B cell (primary cell): ENCODE results near the gene MAPRE2. TPM values are rescaled to one million over a fixed set of nuclear protein-coding genes. Genes with fewer than 3 reads are reported as not detected.

ENCODE experiments used
- ATAC-seq: fragments of 200-7000 bp; cut with Tn5 transposase; one replicate; pipeline ENCODE4 v1.10.0; 2021; ENCODE audit warnings: low read depth, mild to moderate bottlenecking, moderate number of reproducible peaks, moderate library complexity
- CTCF ChIA-PET: fragments of 350-600 bp; sonication (Branson Sonifier 250); formaldehyde crosslinking; loops from one replicate; lab custom pipeline; 2021; ENCODE audit warnings: antibody characterized with exemption, inconsistent platforms; lab: Charles Lee
- POLR2A ChIA-PET: fragments of 350-600 bp; sonication (Branson Sonifier 250); formaldehyde crosslinking; loops from one replicate; lab custom pipeline; 2021; ENCODE audit warnings: antibody characterized with exemption; lab: Charles Lee
- DNase-seq: peaks from one replicate; pipeline ENCODE4 v3.0.0; 2013
- H2AFZ ChIP-seq: 2 replicates; pipeline ENCODE4 v1.6.1; 2012; ENCODE audit warnings: mild to moderate bottlenecking, low read depth, low read length; ENCODE audit not compliant: insufficient read depth, poor library complexity, severe bottlenecking
- H3K27ac ChIP-seq, 2 donors: 1 replicate in 1 of 2; 2 replicates in 1 of 2; pipeline ENCODE4 v1.5.1; 2012 to 2013; ENCODE audit warnings: low read length in 2 of 2, mild to moderate bottlenecking in 2 of 2, moderate library complexity in 1 of 2
- H3K27me3 ChIP-seq, 4 experiments: fragments of 200-600 bp in 1 of 4; sonication (generic) in 1 of 4; replicated peaks in 1 of 4; 1 replicate in 2 of 4; 2 replicates in 2 of 4; pipeline versions ENCODE4 v1.6.1 to v1.7.0; 2013 to 2016; ENCODE audit warnings: low read length in 3 of 4, mild to moderate bottlenecking in 2 of 4, mixed read lengths in 1 of 4, moderate library complexity in 1 of 4; ENCODE audit not compliant: insufficient read depth in 4 of 4, control insufficient read depth in 3 of 4; ENCODE audit errors: control extremely low read depth in 1 of 4
- H3K36me3 ChIP-seq, 2 experiments: replicated peaks in 1 of 2; 1 replicate in 1 of 2; 2 replicates in 1 of 2; pipeline versions ENCODE4 v1.6.1 to v1.7.1; 2013; ENCODE audit warnings: low read length in 1 of 2; ENCODE audit not compliant: insufficient read depth in 2 of 2, control insufficient read depth in 1 of 2; ENCODE audit errors: control extremely low read depth in 1 of 2, extremely low read depth in 1 of 2
- H3K4me1 ChIP-seq, 2 donors: fragments of 200-600 bp in 1 of 2; sonication (generic) in 1 of 2; 1 replicate in 1 of 2; 2 replicates in 1 of 2; pipeline versions ENCODE4 v1.5.1 to v1.6.1; 2013 to 2017; ENCODE audit warnings: low read length in 2 of 2; ENCODE audit not compliant: control insufficient read depth in 2 of 2, insufficient read depth in 2 of 2
- H3K4me2 ChIP-seq: replicated peaks from 2 replicates; pipeline ENCODE3; 2012; ENCODE audit warnings: mild to moderate bottlenecking, low read depth, low read length; ENCODE audit not compliant: poor library complexity, severe bottlenecking
- H3K4me3 ChIP-seq, 5 experiments: fragments of 200-600 bp in 1 of 5; sonication (generic) in 1 of 5; 1 replicate in 3 of 5; 2 replicates in 2 of 5; pipeline versions ENCODE4 v1.5.1 to v1.7.0; 2011 to 2016; ENCODE audit warnings: low read length in 4 of 5, mild to moderate bottlenecking in 4 of 5, low read depth in 2 of 5, control low read depth in 1 of 5, moderate library complexity in 1 of 5; ENCODE audit not compliant: insufficient read depth in 1 of 5; ENCODE audit errors: control extremely low read depth in 1 of 5, extremely low read depth in 1 of 5
- H3K79me2 ChIP-seq: fragments of 200-600 bp; sonication (generic); one replicate; pipeline ENCODE4 v1.6.0; 2016; ENCODE audit warnings: low read length; ENCODE audit not compliant: control insufficient read depth, insufficient read depth
- H3K9ac ChIP-seq: fragments of 200-600 bp; sonication (generic); 2 replicates; pipeline ENCODE4 v1.6.1; 2017; ENCODE audit warnings: mild to moderate bottlenecking, low read length, moderate library complexity
- H3K9me3 ChIP-seq, 3 donors: one replicate each; pipeline versions ENCODE4 v1.6.1 to v1.7.1; 2013; ENCODE audit warnings: low read length in 2 of 3; ENCODE audit not compliant: control insufficient read depth in 2 of 3, insufficient read depth in 1 of 3; ENCODE audit errors: control extremely low read depth in 1 of 3
- H4K20me1 ChIP-seq: 2 replicates; pipeline ENCODE4 v1.6.0; 2012; ENCODE audit warnings: mild to moderate bottlenecking, low read length; ENCODE audit not compliant: insufficient read depth, control insufficient read depth, poor library complexity, severe bottlenecking
- H3K27ac Mint-ChIP-seq: one replicate; pipeline ENCODE4 v1.8.0; 2021; ENCODE audit warnings: mixed read lengths
- H3K27me3 Mint-ChIP-seq: one replicate; pipeline ENCODE4 v1.8.0; 2021; ENCODE audit warnings: mixed read lengths
- H3K4me1 Mint-ChIP-seq: one replicate; pipeline ENCODE4 v1.8.0; 2021; ENCODE audit warnings: mixed read lengths
- H3K4me3 Mint-ChIP-seq: one replicate; pipeline ENCODE4 v1.8.0; 2021; ENCODE audit warnings: mixed read lengths
- H3K9me3 Mint-ChIP-seq: one replicate; pipeline ENCODE4 v1.8.0; 2022; ENCODE audit warnings: mixed read lengths; ENCODE audit not compliant: insufficient read depth
- EZH2 ChIP-seq: IDR thresholded peaks from 2 replicates; pipeline ENCODE4 v1.6.1; 2012; ENCODE audit warnings: borderline replicate concordance, low read depth, mild to moderate bottlenecking, moderate library complexity, low read length; ENCODE audit not compliant: insufficient read depth, poor library complexity, severe bottlenecking
- WGBS: methylation state at CpG from one replicate; pipeline ENCODE4 v1.1.5; 2013; ENCODE audit warnings: missing lambda C conversion rate; ENCODE audit not compliant: insufficient coverage; 5-methylcytosine and 5-hydroxymethylcytosine counted together
- intact Hi-C: fragments of 100-400 bp; cut with micrococcal nuclease; formaldehyde crosslinking; loops from one replicate; pipeline ENCODE4 v1.10.0; 2022
- polyA plus RNA-seq: library from polyadenylated mRNA; depleted of rRNA; stranded (reverse); fragments of >200 nt; gene quantifications from 2 replicates; pipeline ENCODE4 v1.2.3, GENCODE V29; 2012
- total RNA-seq, 2 donors: library from RNA; stranded (reverse); fragments of 120-200 nt in 1 of 2; gene quantifications; 1 replicate in 1 of 2; 2 replicates in 1 of 2; pipeline versions ENCODE4 v1.2.3 to v1.2.4, GENCODE V29; 2013 to 2022
- TF ChIP-seq, protein P1 (sequence below): fragments of 200-600 bp; IDR thresholded peaks from one replicate; pipeline ENCODE4 v1.8.0; 2022; ENCODE audit warnings: antibody characterized with exemption, mild to moderate bottlenecking

The MAPRE2 gene
- total and polyA plus RNA-seq, 2 donors (not counting 1 experiment from before 2014, with no cell fraction given) = 36.7 to 63.3 TPM

DNA sequence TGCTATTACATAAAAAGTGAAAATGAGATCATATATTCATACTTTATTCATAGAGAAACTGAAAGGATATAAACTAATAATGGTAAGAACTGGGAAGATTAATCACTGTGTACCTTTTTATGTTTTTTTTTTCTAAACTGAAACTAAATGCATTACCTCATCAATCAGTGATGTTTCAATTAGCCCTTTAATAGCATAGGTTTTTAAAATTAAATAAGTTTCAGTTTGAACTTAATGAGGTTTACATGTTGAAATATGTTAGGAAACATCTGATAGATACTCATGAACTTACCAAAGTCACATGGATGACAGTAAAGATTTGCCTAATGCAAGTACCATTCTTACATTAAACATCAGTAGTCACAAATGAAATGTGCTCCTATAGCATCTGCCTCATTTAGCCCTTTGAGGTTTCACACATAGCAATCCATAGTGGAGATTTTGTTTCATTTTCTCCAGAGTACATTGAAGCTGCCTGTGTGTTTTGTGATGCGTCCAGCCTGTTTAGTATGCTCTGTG lies 8.9 kb downstream of the MAPRE2 start:
- no peak overlapping the region for H2AFZ ChIP-seq
- peaks cover 50 to 55% of the 10 kb centered on the region in 2 donors for H3K4me1 ChIP-seq
- Mint-ChIP-seq H3K27me3 (no peaks in the 10 kb centered on the region), H3K9me3 (no peaks in the 10 kb centered on the region), H3K4me3 (peak overlapping the region; percentile 83), H3K27ac (peak overlapping the region; percentile 88), H3K4me1 (peaks cover 79% of the 10 kb centered on the region)
- H3K9me3 ChIP-seq = peaks cover 0 to 4% (median 0%) of the 10 kb centered on the region in 3 donors
- ATAC-seq (peak; percentile 31), DNase-seq (no peak)
- peak overlapping the region; percentile 80 for H3K4me2 ChIP-seq
- H3K9ac ChIP-seq = peak overlapping the region; percentile 57
- ChIA-PET POLR2A (interaction anchor here (1.4 to 1.8 kb wide), 2 partner anchors 9 to 10 kb away, joined by 3 to 6 read pairs; partner anchors contain the start of gene MAPRE2), CTCF (interaction anchor here (0.6 to 3.6 kb wide), 6 partner anchors 9 to 152 kb away, joined by 3 to 36 read pairs (median 8); partner anchors contain the start of gene MAPRE2)
- no peaks in the 10 kb centered on the region for H3K27me3 ChIP-seq
- H3K4me3 ChIP-seq = peak overlapping the region in 3 of 5 experiments; percentile 21 to 57 (median 27)
- TF ChIP-seq, protein P1, sequence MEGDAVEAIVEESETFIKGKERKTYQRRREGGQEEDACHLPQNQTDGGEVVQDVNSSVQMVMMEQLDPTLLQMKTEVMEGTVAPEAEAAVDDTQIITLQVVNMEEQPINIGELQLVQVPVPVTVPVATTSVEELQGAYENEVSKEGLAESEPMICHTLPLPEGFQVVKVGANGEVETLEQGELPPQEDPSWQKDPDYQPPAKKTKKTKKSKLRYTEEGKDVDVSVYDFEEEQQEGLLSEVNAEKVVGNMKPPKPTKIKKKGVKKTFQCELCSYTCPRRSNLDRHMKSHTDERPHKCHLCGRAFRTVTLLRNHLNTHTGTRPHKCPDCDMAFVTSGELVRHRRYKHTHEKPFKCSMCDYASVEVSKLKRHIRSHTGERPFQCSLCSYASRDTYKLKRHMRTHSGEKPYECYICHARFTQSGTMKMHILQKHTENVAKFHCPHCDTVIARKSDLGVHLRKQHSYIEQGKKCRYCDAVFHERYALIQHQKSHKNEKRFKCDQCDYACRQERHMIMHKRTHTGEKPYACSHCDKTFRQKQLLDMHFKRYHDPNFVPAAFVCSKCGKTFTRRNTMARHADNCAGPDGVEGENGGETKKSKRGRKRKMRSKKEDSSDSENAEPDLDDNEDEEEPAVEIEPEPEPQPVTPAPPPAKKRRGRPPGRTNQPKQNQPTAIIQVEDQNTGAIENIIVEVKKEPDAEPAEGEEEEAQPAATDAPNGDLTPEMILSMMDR = no peak
- no peak for TF ChIP-seq EZH2
- intact Hi-C loops = loop anchor here (1.0 to 5.0 kb wide), 3 partner anchors 9 to 37 kb away; partner anchors contain the start of gene MAPRE2
- peaks cover 14% of the 10 kb centered on the region for H4K20me1 ChIP-seq
- peaks cover 95% of the 10 kb centered on the region for H3K79me2 ChIP-seq
- WGBS = no CpG with 5 or more reads among the region's 1 CpG
- H3K36me3 ChIP-seq = peaks cover 0 to 1% of the 10 kb centered on the region in 2 experiments
- peak overlapping the region; percentile 85 to 87 for H3K27ac ChIP-seq

DNA sequence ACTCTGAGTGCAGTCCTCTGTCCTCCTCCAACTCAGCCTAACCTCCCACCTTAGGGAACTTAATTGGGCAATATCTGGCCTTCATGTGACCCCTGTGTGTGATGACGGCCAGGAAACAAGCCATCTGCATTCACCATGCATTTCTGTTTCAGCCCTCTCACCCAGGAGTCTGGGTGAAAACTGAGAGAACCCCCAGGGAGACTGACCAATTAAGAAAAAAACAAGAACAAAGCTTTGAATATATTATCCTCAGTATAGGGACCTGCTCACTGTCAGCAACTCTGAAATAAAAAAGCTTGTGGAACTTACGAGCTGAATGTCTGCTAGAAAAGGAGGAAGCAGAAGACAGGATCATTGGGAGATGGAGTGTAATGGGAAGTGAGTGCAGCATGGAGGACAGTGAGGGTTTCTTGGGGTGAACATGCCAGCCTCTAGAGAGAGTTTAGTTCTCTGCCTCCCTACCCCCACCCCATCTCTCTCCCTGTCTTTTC lies 9.5 kb downstream of the MAPRE2 start:
- H2AFZ ChIP-seq = no peak overlapping the region
- H3K9me3 Mint-ChIP-seq = no peaks in the 10 kb centered on the region

More for the DNA sequence above, 9.5 kb downstream of the MAPRE2 start:
- H3K4me2 ChIP-seq = peak overlapping the region; percentile 80
- peak overlapping the region in 3 of 5 experiments; percentile 21 to 57 (median 27) for H3K4me3 ChIP-seq
- ATAC-seq (peak; percentile 25), DNase-seq (no peak)
- H3K27me3 ChIP-seq = no peaks in the 10 kb centered on the region
- H3K36me3 ChIP-seq = peaks cover 0 to 3% of the 10 kb centered on the region in 2 experiments
- Mint-ChIP-seq H3K27ac (peak overlapping the region; percentile 88), H3K4me1 (peaks cover 74% of the 10 kb centered on the region), H3K4me3 (peak overlapping the region; percentile 83), H3K27me3 (no peaks in the 10 kb centered on the region)
- peaks cover 14% of the 10 kb centered on the region for H4K20me1 ChIP-seq
- peaks cover 95% of the 10 kb centered on the region for H3K79me2 ChIP-seq
- peak overlapping the region; percentile 85 to 87 for H3K27ac ChIP-seq
- CTCF ChIA-PET = interaction anchor here (0.8 to 3.6 kb wide), 6 partner anchors 10 to 93 kb away, joined by 3 to 36 read pairs (median 8); partner anchors contain the start of gene MAPRE2
- H3K9ac ChIP-seq = peak overlapping the region; percentile 57
- WGBS = 18% methylated on average over 1 of the region's 2 CpGs
- peaks cover 44 to 48% of the 10 kb centered on the region in 2 donors for H3K4me1 ChIP-seq
- intact Hi-C loops = loop anchor here (1.0 to 5.0 kb wide), 3 partner anchors 9 to 37 kb away; partner anchors contain the start of gene MAPRE2
- TF ChIP-seq, protein P1 = no peak
- no peak for TF ChIP-seq EZH2
- H3K9me3 ChIP-seq = peaks cover 0 to 4% (median 0%) of the 10 kb centered on the region in 3 donors
- POLR2A ChIA-PET = interaction anchor here (1.4 to 1.8 kb wide), 2 partner anchors 9 to 11 kb away, joined by 3 to 6 read pairs; partner anchors contain the start of gene MAPRE2
